HL-60/S4 treated with phorbol 12-myristate 13-acetate at 8.2 ng/mL for 4 days and 3 days (cell line): ENCODE measurements around the gene GABBR2.

ENCODE experiments used
- in situ Hi-C: fragments of 300-500 bp; cut with MboI; formaldehyde crosslinking; loops from 2 replicates; pipeline ENCODE4 v1.15.0; 2022; ENCODE audit warnings: low sequenced_read_pairs

Gene GABBR2

DNA sequence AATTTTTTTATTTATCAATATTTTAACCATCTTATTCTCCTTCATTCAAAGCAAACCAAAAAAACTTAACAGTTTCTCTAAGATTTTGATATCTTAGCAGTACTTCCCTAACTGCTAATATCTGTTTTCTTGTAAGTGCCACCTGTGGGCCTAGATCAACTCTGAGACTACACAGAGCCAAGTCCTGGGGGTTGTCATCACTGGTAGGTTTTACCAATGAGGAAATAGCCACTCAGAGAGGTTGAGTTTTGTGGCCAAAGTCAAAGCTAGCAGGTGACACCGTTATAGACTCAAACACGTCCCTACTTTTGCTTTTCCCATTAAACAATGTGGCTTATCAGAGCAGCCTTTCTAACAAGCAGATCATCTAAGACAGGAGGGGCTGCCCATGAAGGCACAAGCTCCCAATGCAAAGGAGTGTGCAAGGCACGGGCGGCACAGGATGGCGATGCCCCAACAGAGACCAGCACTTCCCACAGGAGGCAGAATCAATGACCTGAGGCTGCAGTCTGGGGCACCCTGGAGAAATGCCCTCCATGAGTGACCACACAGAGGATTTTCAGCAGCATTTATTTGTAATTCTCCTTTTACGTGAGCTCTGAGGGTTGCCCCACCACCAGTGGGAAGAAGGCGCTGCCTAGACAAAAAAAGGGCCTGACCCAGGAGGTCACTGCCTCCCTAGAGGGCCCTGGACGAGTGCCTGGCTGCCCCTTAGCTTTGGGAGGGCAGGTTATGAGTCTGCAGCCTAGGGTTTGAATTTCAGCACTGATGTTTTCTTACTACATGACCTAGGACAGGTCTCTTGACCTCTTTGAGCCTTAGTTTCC is 460.7 kb downstream of the GABBR2 start:
- in situ Hi-C loops, result no loop called here

- in situ Hi-C loops, result no loop called here
Measured at GRCh38 chr9:98242426-98242825, 466.3 kb downstream of the GABBR2 start.

DNA sequence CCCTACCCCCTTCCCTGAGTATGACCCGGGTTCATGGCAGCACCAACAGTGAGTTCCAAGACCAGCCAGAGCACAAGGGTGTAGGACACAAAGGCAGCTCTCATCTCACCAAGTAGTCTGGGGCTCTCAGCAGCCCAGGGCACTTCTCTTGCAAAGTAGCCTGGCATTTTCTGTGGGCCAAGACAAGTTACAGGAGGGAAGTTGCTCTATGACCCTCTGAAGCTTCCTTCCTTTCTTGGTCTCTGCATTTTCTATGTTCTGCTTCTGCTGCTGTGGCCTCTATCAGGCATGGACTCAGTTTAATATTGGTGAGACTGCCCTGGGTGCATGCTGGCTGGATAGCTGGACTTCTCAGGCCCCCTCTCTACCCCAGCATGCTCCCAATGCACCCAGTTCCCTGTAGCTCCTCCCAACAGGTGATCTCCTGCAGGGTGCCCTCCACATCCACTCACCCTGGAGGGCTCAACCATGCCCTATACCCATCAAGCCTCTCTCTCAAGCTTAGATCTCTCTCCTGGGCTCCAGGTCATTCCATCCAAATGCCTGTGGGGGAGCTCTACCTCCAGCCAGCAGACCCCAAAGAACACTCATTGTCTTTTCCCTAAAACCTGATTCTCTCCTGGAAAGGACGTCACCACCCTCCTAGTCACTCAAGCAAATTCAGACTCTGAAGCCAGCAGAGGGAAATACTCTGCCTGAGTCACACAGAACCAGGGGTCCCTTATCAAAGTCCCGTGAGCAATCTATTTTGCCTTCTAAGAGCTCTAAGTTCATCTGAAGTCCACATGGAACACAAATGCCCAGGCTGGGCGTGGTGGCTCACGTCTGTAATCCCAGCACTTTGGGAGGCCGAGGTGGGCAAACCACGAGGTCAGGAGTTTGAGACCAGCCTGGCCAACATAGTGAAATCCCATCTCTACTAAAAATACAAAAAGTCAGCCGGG is 467.1 kb downstream of the GABBR2 start:
- in situ Hi-C loops, result no loop called here

DNA sequence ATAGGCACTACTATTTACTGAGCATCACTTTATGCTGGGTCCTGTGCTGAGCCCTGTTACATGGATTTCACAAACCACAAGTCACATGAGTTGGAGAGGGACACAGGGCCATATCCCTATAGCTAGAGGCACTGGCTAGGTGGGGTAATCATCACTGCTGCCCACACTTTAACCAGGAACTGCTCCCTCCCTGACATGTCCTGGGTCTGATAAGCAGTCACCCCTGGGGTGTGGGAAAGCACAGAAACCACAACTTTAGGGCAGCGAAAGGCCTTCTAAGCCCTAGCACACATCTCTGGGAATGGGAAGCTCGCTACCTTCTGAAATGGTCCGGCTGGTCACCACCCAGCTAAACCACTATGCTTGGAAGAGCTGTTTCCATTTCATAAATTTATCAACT is 468.3 kb downstream of the GABBR2 start:
- in situ Hi-C loops, result no loop called here
